ENCODE results near the gene ARL2. TPM values are rescaled to one million over a fixed set of nuclear protein-coding genes. Genes with fewer than 3 reads are reported as not detected.
"Not testable (repeated sequence)": the region's sequence is repeated elsewhere in the genome, so short reads cannot be mapped to it uniquely, and the experiment has no call there.

Gene ARL2
- 93.3 TPM for polyA plus RNA-seq (2012; ENCODE audit: insufficient read depth, insufficient read length)

DNA sequence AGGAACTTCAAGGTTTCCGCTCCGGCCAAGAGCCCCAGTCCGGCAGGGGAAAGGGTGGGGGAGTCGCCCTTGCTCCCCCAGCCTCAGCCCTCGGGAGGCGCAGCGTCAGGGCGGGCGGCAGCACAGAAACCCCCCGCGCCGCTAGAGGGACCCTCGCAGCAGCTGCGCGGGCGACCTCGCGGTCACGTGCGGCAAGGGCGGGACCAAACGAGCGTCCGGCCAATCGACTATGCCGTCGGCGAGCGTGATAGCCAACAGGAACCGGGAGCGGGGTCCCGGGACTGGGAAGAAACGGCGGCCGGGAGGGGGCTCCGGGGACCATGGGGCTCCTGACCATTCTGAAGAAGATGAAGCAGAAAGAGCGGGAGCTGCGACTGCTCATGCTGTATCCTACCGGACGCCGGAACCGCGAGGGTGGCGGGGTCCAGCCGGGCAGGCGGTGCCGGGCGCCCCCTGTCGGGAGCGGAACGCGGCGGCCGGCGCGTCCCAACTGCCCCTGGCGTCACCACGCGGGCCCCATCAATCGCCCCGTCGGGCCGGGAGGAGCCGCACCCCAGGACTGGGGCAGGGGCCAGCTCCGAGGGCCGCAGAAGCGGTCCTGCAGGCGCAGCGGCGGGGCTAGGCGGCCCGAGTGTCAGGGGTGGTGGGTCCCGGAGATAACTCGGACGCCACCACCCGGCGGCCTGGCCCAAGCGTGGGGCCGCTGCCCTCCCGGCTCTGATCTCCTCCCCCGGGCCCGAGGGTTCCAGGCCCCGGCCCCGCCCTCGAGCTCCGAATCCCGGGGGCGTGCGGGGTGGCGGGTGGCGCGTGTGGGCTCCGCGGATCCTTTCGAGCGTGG is at the start of gene ARL2:
Gene ARL2, plus strand, starts transcription at position 273 of the 838 bp plus-strand sequence. Its CDS starts 48 bp downstream, at position 321.
- peak; percentile 94 for DNase-seq (ENCODE audit: low read depth, low spot score)
- H3K4me3 ChIP-seq (ENCODE audit: low read length), result peak within 1 kb of the TSS; percentile 81

DNA sequence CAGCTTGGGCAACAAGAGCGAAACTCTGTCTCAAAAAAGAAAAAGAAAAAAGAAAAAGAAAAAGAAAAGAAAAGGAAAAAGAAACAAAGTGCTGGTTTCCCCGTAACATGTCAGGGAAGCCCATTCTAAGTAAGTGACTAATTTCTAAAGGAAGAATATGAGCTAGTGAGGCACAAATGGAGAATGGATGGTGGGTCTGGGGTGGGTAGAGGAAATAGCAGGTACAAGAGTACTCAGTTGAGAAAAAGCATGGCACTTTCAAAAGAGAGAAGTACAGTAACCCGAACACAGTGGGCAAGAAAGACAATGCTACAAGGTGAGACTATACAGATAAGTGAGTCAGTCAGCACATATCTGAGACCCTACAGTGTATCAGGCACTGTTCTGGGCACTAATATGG is 46.6 kb upstream of the ARL2 start:
- DNase-seq (ENCODE audit: low read depth, low spot score), result no peak
- H3K4me3 ChIP-seq (ENCODE audit: low read length), result no peak overlapping the region

DNA sequence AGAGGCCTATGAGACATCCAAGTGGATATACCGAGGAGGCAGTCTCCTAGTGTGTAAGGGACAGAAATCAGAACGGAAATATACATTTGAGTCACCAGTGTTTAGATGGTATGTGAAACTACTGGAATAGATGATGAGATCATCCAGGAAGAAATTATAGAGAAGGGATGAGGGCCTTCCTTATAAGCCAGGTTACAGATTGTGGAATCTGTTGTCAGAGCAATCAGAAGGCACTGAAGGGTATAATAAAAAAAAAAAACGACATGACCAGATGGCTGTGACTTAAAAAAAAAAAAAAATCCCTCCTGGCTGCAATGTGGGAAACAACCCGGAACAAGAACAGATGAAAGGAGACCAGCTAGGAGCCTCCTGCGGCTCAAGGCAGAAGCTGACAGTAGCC is 44.8 kb upstream of the ARL2 start:
- DNase-seq (ENCODE audit: low read depth, low spot score), result no peak
- H3K4me3 ChIP-seq (ENCODE audit: low read length), result no peak overlapping the region

DNA sequence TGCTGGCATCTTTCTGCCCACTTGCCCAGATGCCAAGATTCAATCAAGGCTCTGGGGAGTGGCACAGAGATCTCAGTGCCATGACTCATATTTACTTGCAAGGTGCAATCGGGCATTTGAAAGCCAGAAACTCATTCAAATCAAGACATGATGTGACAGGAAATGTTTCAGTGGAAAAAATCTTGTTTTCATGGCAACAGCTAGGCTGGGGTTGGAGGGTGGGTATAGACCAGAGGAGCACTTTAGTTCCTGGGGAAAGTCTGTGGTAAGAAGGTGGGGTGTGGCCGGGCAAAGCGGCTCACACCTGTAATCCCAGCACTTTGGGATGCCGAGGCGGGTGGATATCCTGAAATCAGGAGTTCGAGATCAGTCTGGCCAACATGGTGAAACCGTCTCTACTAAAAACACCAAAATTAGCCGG is 43.2 kb upstream of the ARL2 start:
- no peak for DNase-seq (ENCODE audit: low read depth, low spot score)
- no peak overlapping the region for H3K4me3 ChIP-seq (ENCODE audit: low read length)

DNA sequence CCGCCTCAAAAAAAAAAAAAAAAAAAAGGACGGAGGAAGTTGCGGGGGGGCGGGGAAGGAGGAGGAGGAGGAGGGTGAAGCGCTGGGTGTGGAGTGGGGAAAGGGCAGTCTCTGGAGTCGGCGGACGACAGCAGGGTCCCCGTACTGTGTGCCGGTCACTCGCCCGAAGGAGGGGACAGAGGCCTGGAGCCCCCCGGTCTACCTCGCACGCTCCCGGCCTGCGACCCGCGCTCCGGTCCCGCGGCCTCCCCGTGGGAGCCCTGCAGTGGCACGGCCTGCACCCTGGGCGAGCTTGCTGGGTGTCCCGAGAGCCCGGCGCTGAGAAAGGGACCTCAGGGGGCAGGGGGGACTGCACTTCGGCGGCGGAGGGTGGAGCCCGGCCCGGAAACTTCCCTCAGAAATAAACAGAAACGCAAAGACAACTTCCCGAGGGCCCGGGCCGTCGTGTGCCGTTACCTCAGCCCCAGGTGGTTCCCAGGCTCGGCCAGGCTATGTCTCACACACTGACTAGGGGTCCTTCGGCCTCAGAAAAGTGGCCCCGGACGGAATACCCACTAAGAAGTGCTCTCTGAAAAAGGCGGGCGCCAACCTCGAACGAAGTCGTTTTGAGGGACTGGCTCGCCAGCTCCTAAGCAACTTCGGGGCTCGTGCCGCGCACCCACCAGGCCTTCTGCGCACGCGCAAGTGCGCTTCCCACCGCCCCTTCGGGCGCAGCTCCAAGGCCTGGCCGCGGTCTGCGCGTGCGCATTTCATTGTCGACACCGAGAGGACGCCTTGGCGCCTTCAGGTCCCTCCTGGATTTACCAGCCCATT is 42.3 kb upstream of the ARL2 start, which contains the start of gene MAJIN:
Gene MAJIN, minus strand, starts transcription at position 688 of the 813 bp plus-strand sequence. CDS start 12,703 bp downstream, outside the sequence.
- no peak within 1 kb of the TSS for H3K4me3 ChIP-seq (ENCODE audit: low read length)
- DNase-seq (ENCODE audit: low read depth, low spot score), result no peak

DNA sequence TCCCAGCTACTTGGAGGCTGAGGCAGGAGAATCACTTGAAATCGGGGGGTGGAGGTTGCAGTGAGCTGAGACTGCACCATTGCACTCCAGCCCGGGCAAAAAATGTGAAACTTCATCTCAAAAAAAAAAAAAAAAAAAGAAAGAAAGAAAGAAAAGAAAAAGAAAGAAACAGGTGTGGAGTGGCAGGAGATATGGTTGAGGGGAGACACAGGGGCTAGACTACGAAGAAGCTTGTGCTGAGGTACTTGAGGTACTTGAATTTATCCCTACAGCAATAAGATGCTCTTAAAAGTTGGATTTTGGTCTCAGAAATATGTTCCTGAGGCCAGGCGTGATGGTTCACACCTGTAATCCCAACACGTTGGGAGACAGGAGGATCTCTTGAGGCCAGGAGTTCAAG is 39.8 kb upstream of the ARL2 start:
- DNase-seq (ENCODE audit: low read depth, low spot score), result no peak
- H3K4me3 ChIP-seq (ENCODE audit: low read length), result no peak overlapping the region

DNA sequence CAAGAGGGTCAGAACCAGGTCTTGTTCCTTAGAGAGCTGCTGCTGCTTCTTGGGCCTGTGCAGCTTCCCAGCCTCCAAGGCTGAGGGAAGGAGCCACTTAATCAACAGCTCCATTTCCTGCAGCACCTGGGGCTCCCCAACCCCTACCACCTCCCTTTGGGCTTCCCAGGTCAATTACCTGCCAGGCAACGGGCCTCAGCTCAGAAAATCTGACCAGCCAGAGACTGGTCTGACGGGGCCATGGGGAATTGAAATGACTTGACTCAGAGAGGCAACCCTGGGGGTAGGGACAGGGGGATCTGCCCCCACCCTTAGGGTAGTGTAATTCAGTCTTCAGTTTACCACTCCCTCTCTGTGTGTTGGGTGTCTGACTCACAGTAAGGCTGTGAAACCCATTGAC is 37.3 kb upstream of the ARL2 start:
- H3K4me3 ChIP-seq (ENCODE audit: low read length), result no peak overlapping the region
- DNase-seq (ENCODE audit: low read depth, low spot score), result no peak

DNA sequence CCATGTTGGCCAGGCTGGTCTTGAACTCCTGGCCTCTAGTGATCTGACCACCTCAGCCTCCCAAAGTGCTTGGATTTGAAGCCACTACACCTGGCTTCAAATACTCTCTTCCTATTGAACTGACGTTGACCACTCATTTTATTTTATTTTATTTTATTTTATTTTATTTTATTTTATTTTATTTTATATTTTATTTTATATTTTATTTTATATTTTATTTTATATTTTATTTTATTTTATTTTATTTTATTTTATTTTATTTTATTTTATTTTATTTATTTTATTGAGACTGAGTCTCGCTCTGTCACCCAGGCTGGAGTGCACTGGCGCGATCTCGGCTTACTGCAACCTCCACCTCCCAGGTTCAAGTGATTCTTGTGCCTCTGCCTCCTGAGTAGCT is 30.6 kb upstream of the ARL2 start:
- H3K4me3 ChIP-seq (ENCODE audit: low read length); DNase-seq (ENCODE audit: low read depth, low spot score): not testable (repeated sequence)

DNA sequence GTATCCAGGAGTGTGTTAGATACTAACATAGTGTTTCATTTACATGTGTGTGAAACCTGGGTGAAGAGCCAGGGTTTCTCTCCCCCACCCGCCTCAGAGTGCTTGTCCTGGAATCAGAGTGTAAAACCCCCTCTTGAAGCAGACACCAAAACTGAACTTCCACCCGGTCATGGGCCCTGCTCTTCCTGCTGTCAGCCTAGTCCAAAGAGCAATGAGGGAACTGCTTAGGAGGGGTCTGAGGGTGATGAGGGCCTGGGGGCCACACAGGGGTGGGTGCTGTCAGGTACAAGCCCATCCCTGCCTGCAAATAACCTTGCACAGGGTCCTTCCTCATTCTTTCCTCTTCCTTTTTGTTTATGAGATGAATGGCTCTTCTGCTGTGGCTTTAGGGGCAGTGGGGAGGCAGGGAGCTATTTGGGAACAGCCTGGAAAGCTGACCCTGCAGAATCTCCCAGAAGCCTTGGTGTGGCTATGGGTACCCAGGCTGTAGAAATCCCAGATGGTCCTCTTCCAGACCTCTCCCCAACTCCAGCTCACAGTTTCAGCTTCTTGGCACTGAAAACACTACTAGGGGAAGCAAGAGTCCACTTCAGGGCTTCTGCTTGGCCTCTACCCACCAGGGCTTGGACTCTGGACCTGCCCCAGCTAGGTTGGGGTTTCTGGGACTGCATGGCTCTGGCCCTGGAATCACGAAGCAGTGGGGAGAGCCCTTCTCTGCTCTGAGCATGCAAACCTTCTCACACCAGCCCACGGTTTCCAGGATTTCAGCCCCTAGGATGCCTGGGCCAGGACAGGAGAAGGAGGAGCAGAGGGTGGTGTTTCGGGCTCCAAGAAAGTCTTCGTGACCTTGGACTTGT is 25.7 kb upstream of the ARL2 start:
- H3K4me3 ChIP-seq (ENCODE audit: low read length), result no peak overlapping the region
- no peak for DNase-seq (ENCODE audit: low read depth, low spot score)

DNA sequence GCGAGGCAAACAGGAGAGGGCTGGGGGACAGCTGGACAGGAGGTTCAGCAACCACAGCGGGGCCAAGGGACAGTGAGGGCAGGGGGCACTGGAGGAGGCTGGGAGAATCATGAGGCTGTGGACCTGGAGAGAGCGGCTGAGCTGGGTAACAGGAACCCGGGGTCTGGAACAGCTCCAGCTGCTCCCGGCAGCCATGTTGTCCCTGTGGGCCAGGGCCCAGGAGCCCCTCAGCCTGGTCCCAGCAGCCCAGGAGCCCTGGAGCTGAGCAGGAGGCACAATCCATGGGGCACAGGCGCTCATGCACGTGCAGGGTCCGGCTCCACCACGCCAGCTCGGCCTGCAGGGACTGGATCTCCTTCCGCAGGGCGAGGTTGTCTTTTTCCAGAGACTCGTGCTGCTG is 24.5 kb upstream of the ARL2 start:
- no peak overlapping the region for H3K4me3 ChIP-seq (ENCODE audit: low read length)
- DNase-seq (ENCODE audit: low read depth, low spot score), result no peak

DNA sequence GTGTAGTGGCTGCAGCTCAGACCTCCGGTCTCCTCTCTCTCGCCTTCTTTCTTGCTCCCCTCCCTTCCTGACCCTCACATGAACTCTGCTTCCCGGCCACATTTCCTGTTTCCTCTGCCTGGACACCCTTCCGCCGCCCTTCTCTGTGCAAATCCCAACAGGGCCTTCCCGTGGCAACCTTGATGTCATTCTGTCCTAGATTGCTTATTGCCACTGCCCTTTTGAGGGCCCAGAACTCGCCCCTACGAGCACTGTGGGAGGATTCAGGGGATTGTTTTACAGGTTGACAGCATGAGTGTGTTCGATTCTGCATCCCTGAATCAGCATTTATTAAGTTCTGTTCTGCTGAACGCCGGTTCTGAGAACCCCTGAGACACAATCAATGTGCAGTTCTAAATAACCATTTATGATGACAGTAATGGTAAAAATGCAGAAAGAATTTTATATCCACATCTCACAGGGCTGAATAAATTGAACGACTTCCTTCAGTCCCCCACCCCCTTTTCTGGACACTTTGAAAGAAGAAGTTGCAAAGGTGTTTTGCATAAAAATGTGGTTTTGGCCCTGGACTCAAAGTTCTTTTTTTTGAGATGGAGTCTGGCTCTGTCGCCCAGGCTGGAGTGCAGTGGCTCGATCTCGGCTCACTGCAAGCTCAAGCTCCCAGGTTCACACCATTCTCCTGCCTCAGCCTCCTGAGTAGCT is 23.6 kb upstream of the ARL2 start:
- no peak for DNase-seq (ENCODE audit: low read depth, low spot score)
- no peak overlapping the region for H3K4me3 ChIP-seq (ENCODE audit: low read length)

DNA sequence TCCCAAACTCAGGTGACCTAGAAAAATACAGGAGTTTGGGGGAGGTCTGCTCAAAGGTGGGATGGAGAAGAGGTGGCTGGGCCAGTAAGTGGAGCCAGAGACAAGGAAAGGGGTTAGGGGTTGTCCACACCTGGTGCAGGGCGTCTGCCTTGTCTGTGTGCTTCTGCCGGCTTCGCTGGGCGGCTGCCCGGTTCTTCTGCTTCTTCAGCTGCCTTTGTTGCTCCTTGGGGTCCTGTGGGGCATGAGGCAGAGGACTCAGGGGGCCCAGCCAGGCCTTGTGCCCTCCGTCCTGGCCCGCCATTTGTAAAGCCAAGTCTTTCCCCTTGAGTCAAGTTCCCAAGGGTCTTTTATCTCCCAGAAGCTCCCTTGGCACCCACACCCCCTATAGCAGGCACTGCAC is 19.6 kb upstream of the ARL2 start:
- no peak overlapping the region for H3K4me3 ChIP-seq (ENCODE audit: low read length)
- DNase-seq (ENCODE audit: low read depth, low spot score), result no peak

DNA sequence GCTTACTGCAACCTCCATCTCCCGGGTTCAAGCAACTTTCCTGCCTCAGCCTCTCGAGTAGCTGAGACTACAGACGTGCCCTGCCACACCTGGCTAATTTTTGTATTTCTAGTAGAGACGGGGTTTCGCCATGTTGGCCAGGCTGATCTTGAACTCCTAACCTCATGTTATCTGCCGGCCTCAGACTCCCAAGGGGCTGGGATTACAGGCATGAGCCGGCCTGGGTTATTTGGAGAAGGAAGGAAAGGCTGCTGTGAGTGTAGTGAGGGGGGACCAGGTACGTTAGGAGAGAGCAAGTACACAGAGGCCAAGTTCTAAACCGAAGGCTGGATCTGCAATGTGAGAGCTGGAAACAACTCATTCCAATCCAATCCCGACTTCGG is 17.6 kb upstream of the ARL2 start:
- H3K4me3 ChIP-seq (ENCODE audit: low read length), result no peak overlapping the region
- DNase-seq (ENCODE audit: low read depth, low spot score), result no peak

DNA sequence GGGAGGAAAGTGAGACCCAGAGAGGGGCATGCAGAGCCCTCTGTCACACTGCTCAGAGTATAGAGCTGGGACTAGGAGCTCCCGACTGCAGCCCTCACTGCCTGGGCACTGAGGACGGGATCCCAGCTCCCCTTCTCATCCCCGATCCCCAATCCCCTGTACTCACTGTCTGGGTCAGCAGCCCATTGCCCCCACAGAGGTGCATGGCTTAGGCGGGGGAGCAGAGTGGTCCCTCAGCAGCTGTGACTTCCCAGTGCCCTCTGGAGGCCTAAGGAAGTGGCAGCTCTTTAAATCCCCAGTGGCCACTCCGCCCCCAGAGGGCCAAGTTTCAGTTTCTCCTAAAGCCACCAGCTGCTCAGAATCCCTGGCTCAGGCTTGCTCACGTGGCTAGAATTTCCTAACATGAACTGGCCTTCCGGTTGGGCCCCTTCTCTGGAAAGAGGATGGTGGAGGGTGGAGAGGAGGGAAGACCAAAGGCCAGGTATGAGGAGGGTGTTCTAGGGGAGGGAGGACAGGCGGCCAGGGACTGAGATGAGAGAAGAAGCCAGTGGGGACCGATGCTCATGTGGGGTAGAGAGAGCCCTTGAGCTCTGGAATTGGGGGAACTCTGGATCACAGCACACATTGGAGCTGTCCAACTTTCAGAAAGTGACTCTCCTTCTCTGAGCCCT is 17.1 kb upstream of the ARL2 start, which contains the start of gene BATF2:
Gene BATF2, minus strand, starts transcription at position 262 of the 671 bp plus-strand sequence. Its CDS starts 57 bp downstream, at position 205.
- H3K4me3 ChIP-seq (ENCODE audit: low read length), result no peak within 1 kb of the TSS
- no peak for DNase-seq (ENCODE audit: low read depth, low spot score)

DNA sequence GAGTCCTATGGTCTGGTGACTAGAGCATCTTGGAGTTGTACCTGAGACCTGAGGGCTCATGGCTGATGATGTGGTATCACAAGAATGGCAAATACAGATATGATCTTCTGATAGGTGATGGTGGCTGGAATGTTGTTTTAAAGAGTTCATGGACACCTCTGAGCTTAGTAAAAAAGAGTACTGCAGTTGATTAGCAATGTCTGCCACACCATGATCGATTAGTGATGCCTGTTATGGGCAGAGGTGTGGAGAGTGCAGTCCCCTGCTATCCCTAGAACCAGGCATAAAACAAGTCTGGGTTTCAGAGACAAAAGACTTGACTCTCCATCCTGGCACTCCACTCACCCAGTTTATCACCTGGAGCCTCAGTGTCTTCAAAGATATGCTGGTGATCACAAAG is 15.8 kb upstream of the ARL2 start:
- no peak for DNase-seq (ENCODE audit: low read depth, low spot score)
- H3K4me3 ChIP-seq (ENCODE audit: low read length), result no peak overlapping the region

DNA sequence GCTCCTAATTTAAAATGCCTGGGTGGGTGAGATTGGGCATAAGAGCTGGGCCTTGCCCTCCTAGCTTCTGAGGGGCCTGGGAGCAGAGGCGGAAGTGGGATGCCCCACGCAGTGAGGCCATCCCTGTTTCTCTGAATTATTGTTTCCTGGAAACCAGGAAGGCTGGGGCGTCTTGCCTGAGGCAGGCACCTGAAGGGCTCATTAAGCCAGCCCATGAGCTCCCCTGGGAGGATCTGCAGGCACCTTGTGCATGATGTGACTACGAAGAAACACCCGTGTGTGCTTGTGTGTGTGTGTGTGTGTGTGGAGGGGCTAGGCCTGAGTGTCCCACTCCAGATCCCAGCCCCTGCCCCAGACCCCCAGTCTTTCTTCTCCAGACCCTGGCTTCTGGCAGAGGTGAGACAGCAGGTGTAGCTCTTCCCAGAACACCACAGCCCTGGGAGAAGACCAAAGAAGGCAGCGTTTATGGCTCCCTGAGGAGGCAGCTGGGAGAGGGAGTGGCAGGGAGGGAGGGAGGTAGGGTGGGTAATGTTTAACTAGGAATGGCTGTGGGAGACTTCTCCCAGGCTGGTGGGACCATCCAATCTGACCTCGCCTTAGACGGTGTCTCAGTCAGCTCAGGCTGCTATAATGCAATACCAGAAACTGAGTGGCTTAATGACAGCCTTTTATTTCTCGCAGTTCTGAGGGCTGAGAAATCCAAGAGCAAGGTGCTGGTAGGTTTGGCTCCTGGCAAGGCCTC is 15.1 kb upstream of the ARL2 start:
- no peak overlapping the region for H3K4me3 ChIP-seq (ENCODE audit: low read length)
- no peak for DNase-seq (ENCODE audit: low read depth, low spot score)

DNA sequence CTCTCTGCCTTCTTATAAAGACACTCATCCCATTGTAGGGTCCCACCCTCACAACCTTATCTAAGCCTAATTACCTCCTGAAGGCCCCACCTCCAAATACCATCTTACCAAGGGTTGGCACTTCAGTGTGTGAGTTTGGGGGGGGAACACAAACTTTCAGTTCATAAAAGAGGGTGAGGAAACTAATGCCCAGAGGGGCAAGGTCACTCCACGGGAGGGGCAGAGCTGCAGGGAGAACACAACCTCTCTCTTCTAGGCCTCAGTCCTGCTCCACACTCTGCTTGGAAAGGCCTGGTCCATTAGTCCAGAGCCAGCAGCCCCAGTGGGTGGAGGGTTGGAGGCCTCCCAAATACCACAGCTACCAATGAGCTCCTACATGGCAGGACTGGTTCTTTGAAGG is 14.5 kb upstream of the ARL2 start:
- no peak for DNase-seq (ENCODE audit: low read depth, low spot score)
- no peak overlapping the region for H3K4me3 ChIP-seq (ENCODE audit: low read length)

All from Jurkat, Clone E6-1 (cell line).